Osteoblast (primary cell): ENCODE results near the gene MEF2A. TPM values are rescaled to one million over a fixed set of nuclear protein-coding genes. Genes with fewer than 3 reads are reported as not detected.

Experiments used
- DNase-seq: peaks from one replicate; pipeline ENCODE4 v3.0.0; 2011; ENCODE audit warnings: low spot score, mixed read lengths; ENCODE audit not compliant: insufficient read length; ENCODE audit errors: missing footprints
- H2AFZ ChIP-seq: 2 replicates; pipeline ENCODE4 v1.6.0; 2011; ENCODE audit warnings: mild to moderate bottlenecking, low read length
- H3K27ac ChIP-seq: 2 replicates; pipeline ENCODE4 v1.5.1; 2011; ENCODE audit warnings: mild to moderate bottlenecking, low read depth, low read length, moderate library complexity
- H3K27me3 ChIP-seq: 2 replicates; pipeline ENCODE4 v1.6.0; 2012; ENCODE audit warnings: mild to moderate bottlenecking, control low read depth, inconsistent platforms, low read length, moderate library complexity; ENCODE audit not compliant: insufficient read depth
- H3K36me3 ChIP-seq: 2 replicates; pipeline ENCODE4 v1.5.1; 2011; ENCODE audit warnings: mild to moderate bottlenecking, low read length, control low read depth, moderate library complexity; ENCODE audit not compliant: insufficient read depth
- H3K4me1 ChIP-seq: 2 replicates; pipeline ENCODE4 v1.5.1; 2011; ENCODE audit warnings: mild to moderate bottlenecking, low read length, control low read depth, moderate library complexity; ENCODE audit not compliant: insufficient read depth
- H3K4me2 ChIP-seq: 2 replicates; pipeline ENCODE4 v1.6.0; 2011; ENCODE audit warnings: mild to moderate bottlenecking, low read length; ENCODE audit not compliant: insufficient read depth
- H3K4me3 ChIP-seq: fragments of 200-600 bp; sonication (generic); 3 replicates; pipeline ENCODE4 v1.5.1; 2012; ENCODE audit warnings: mild to moderate bottlenecking, low read length, inconsistent platforms; ENCODE audit not compliant: insufficient read depth
- H3K79me2 ChIP-seq: 2 replicates; pipeline ENCODE4 v1.6.0; 2012; ENCODE audit warnings: mild to moderate bottlenecking, low read length, control low read depth, inconsistent platforms; ENCODE audit not compliant: insufficient read depth
- H3K9me3 ChIP-seq: 2 replicates; pipeline ENCODE4 v1.5.1; 2011; ENCODE audit warnings: low read depth, low read length, control low read depth
- H4K20me1 ChIP-seq: 2 replicates; pipeline ENCODE4 v1.6.0; 2012; ENCODE audit warnings: mild to moderate bottlenecking, low read length, control low read depth; ENCODE audit not compliant: insufficient read depth
- CTCF ChIP-seq: IDR thresholded peaks from 2 replicates; pipeline ENCODE4 v1.5.1; 2011; ENCODE audit warnings: mild to moderate bottlenecking, low read depth, low read length, moderate library complexity; ENCODE audit errors: extremely low read depth
- total RNA-seq: library from RNA; depleted of rRNA; stranded (reverse); fragments of >200 nt; gene quantifications from 2 replicates; pipeline ENCODE4 v1.2.3, GENCODE V29; 2012

Gene MEF2A
- total RNA-seq, 1 donor: 55.4 TPM

DNA sequence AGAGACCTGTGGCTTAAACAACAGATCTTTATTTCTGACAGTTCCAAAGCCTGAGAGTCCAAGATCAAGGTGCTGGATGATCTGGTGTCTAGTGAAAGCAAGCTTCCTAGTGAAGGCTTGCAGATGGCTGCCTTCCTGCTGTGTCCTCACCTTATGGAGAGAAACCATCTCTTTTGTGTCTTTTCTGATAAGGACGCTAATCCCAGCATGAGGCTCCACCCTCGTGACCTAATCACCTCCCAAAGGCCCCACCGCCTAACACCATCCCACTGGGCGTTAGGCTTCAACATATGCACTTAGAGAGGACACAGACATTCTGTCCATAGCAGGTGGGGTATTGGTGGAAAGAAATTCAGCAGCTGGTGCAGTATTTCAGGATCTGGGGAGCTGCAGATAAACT lies 187.3 kb downstream of the MEF2A start:
- Histone ChIP-seq H2AFZ (no peak overlapping the region), H3K27me3 (no peaks in the 10 kb centered on the region), H3K4me2 (no peak overlapping the region), H3K27ac (no peak overlapping the region), H3K4me1 (no peaks in the 10 kb centered on the region), H3K9me3 (no peaks in the 10 kb centered on the region), H4K20me1 (no peaks in the 10 kb centered on the region), H3K79me2 (no peaks in the 10 kb centered on the region), H3K4me3 (no peak overlapping the region), H3K36me3 (no peaks in the 10 kb centered on the region)
- no peak for DNase-seq
- TF ChIP-seq CTCF: no peak

DNA sequence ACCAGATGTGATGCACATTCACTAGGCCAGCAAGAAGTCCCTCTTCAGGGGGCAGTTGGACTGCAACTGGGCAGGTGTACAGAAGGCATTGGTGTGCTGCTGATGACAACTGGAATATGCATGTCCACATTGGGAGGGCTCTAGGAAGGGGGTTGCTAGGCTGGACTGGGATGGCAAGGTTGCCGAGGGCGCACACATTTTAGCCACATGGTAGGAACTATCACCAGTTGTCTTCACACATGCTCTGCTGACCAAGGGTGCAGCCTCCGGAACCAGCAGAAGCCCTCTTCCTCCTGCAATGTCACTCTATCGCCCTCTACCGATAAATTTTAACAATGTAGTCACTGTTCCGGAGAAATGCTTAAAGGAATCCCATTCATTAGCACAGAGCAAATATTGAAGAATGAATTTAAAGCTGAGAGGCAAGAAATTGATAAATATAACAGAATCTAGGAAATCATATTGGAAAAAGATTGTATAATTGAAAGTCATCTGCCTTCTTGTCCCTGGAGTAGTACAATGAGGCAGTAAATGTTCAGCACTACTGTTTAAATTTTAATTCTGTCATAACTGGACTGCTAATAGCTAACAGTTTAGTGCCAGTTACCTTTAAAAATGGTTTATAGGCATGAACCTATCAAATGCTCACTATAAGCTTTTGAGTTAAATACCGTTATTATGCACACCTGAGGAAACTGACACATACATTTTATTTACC lies 190.1 kb downstream of the MEF2A start:
- no peaks in the 10 kb centered on the region for H3K79me2 ChIP-seq
- TF ChIP-seq CTCF: peak; percentile 89
- no peak overlapping the region for H3K4me3 ChIP-seq
- H2AFZ ChIP-seq: no peak overlapping the region
- no peaks in the 10 kb centered on the region for H3K27me3 ChIP-seq
- no peaks in the 10 kb centered on the region for H4K20me1 ChIP-seq
- H3K4me1 ChIP-seq: no peaks in the 10 kb centered on the region
- H3K4me2 ChIP-seq: no peak overlapping the region
- DNase-seq: peak; percentile 92
- no peak overlapping the region for H3K27ac ChIP-seq
- no peaks in the 10 kb centered on the region for H3K36me3 ChIP-seq
- no peaks in the 10 kb centered on the region for H3K9me3 ChIP-seq

DNA sequence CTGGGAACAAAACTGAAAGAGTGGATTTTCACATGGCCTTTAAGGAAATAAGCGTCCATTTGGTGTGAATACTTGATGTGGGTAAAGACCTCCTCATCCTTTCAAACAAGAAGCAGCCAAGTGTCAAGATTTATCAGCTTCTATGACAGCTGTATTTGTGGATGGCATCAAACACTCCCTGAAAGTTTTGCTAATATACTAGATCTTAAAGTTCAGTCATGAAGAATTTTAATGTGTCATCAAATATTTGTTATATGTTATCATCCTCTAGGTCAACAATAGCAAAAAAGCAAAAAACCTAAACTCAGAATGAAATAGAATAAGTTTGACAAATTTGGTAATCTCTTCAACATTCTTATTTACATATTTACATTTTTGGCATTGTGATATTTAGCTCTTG lies 196.5 kb downstream of the MEF2A start:
- DNase-seq: no peak

More for the DNA sequence above, 196.5 kb downstream of the MEF2A start:
- H3K4me3 ChIP-seq: no peak overlapping the region
- no peaks in the 10 kb centered on the region for H3K79me2 ChIP-seq
- H3K36me3 ChIP-seq: no peaks in the 10 kb centered on the region
- H3K9me3 ChIP-seq: no peaks in the 10 kb centered on the region
- no peak overlapping the region for H3K27ac ChIP-seq
- H4K20me1 ChIP-seq: no peaks in the 10 kb centered on the region
- H2AFZ ChIP-seq: peak overlapping the region; percentile 42
- H3K4me1 ChIP-seq: peaks cover 3% of the 10 kb centered on the region
- no peak for TF ChIP-seq CTCF
- no peak overlapping the region for H3K4me2 ChIP-seq
- peaks cover 6% of the 10 kb centered on the region for H3K27me3 ChIP-seq
